Kasumi-1 (cell line): ENCODE measurements around the gene CACNB4.

ENCODE experiments used
- DNase-seq, 2 experiments: peaks; one replicate each; lab custom pipeline; 2025; lab: John Stamatoyannopoulos, UW

CACNB4 gene

GRCh38 chr2:151853070-151853758 is 245.6 kb downstream of the CACNB4 start:
- DNase-seq = no peak

- DNase-seq = no peak
Measured at GRCh38 chr2:151852260-151853069, 246.4 kb downstream of the CACNB4 start.

GRCh38 chr2:151851761-151852160 is 247.1 kb downstream of the CACNB4 start:
- DNase-seq = no peak

- no peak for DNase-seq
Measured at GRCh38 chr2:151849413-151850010, 249.3 kb downstream of the CACNB4 start.

- DNase-seq = no peak
Measured at GRCh38 chr2:151845884-151846283, 253.0 kb downstream of the CACNB4 start.

GRCh38 chr2:151845481-151845880 is 253.4 kb downstream of the CACNB4 start:
- DNase-seq = no peak

- DNase-seq = peak; percentile 73 to 74
Measured at GRCh38 chr2:151844211-151844896, 254.5 kb downstream of the CACNB4 start.

GRCh38 chr2:151843691-151844061 is 255.2 kb downstream of the CACNB4 start:
- no peak for DNase-seq

GRCh38 chr2:151842830-151843690 is 255.8 kb downstream of the CACNB4 start:
- DNase-seq = no peak

GRCh38 chr2:151841047-151841424 is 257.8 kb downstream of the CACNB4 start:
- DNase-seq = no peak

GRCh38 chr2:151840216-151841046 is 258.4 kb downstream of the CACNB4 start:
- DNase-seq = no peak

- no peak for DNase-seq
Measured at GRCh38 chr2:151837926-151838325, 260.9 kb downstream of the CACNB4 start.

GRCh38 chr2:151833984-151834383 is 264.9 kb downstream of the CACNB4 start:
- peak; percentile 79 to 93 for DNase-seq

GRCh38 chr2:151830961-151831360 is 267.9 kb downstream of the CACNB4 start:
- no peak for DNase-seq

GRCh38 chr2:151828890-151829324 is 269.9 kb downstream of the CACNB4 start:
- DNase-seq = no peak

GRCh38 chr2:151828143-151828889 is 270.5 kb downstream of the CACNB4 start, which contains the start of gene ARL5A:
TSS of gene ARL5A (minus strand) at chr2:151828421. CDS start at chr2:151828176, 245 bp downstream.
- DNase-seq = peak; percentile 97 to 98

- DNase-seq = peak; percentile 39 to 58
Measured at GRCh38 chr2:151827564-151828142, 271.2 kb downstream of the CACNB4 start.

- DNase-seq = peak; percentile 76 to 79
Measured at GRCh38 chr2:151826737-151827157, 272.1 kb downstream of the CACNB4 start.

- no peak for DNase-seq
Measured at GRCh38 chr2:151824886-151825285, 274.0 kb downstream of the CACNB4 start.
